Activated T-cell treated with anti-CD3 and anti-CD28 coated beads, Interleukin-2, amount 50 U/mL, for 24 hours (primary cell): Measurements from ENCODE around the gene TRAT1.

Source experiments
- DNase-seq: peaks from one replicate; pipeline ENCODE4 v3.0.0-alpha.2; 2020
- H3K27ac Mint-ChIP-seq: 2 replicates; pipeline ENCODE4 v1.8.0; 2020; ENCODE audit warnings: mild to moderate bottlenecking, mixed read lengths
- H3K27me3 Mint-ChIP-seq: 2 replicates; pipeline ENCODE4 v1.8.0; 2020; ENCODE audit warnings: mixed read lengths
- H3K36me3 Mint-ChIP-seq: 2 replicates; pipeline ENCODE4 v1.8.0; 2020; ENCODE audit warnings: low read depth, mixed read lengths
- H3K4me1 Mint-ChIP-seq: 2 replicates; pipeline ENCODE4 v1.8.0; 2020; ENCODE audit warnings: low read depth, mixed read lengths
- H3K4me3 Mint-ChIP-seq: 2 replicates; pipeline ENCODE4 v1.8.0; 2020; ENCODE audit warnings: mild to moderate bottlenecking, moderate library complexity, mixed read lengths
- H3K9me3 Mint-ChIP-seq: 2 replicates; pipeline ENCODE4 v1.8.0; 2020; ENCODE audit warnings: mixed read lengths

The TRAT1 gene

DNA sequence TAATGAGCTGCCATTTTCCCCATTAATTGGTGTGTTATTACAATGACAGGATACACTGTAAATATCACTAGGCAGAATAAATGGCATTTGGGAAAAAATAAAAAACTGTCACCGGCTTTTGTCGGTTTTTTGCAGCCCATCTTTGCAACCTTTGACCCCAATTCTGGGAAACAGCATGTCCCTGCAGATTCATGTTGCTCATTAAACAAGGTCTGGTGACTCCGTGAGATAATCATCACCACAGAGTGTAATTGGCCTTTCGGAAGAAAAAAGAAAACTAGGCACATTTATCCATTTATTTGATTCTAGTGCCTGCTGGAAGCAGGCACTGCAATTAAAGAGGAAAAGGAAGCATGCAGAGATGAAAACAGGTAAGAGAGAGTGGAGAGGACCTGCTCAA is 64.5 kb downstream of the TRAT1 start:
- H3K36me3 Mint-ChIP-seq = no peaks in the 10 kb centered on the region
- no peak for DNase-seq
- H3K4me3 Mint-ChIP-seq = no peak overlapping the region
- H3K4me1 Mint-ChIP-seq = peaks cover 12% of the 10 kb centered on the region
- H3K27ac Mint-ChIP-seq = no peak overlapping the region
- H3K27me3 Mint-ChIP-seq = no peaks in the 10 kb centered on the region
- no peaks in the 10 kb centered on the region for H3K9me3 Mint-ChIP-seq

DNA sequence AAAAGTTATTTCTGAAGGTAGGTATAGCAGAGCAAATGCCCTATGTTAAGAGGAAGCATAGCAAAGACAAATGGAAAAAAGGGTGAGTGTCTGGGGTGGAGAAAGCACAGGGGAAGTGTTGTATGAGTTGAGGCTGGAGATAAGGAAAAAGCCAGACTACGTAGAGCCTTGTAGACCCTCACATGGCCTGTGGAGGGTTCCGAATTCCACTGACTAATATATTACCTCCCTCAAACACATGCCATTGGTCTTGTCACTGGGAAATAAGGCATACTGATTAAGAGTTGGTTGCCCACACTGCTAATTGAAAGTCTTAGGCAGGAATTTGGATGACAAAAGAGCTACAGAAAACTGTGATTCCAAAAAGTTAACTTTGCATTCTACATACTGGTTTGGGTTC is 65.2 kb downstream of the TRAT1 start:
- Mint-ChIP-seq H3K4me1 (peaks cover 9% of the 10 kb centered on the region), H3K36me3 (no peaks in the 10 kb centered on the region), H3K27ac (no peak overlapping the region), H3K4me3 (no peak overlapping the region), H3K27me3 (no peaks in the 10 kb centered on the region), H3K9me3 (no peaks in the 10 kb centered on the region)
- DNase-seq = no peak

DNA sequence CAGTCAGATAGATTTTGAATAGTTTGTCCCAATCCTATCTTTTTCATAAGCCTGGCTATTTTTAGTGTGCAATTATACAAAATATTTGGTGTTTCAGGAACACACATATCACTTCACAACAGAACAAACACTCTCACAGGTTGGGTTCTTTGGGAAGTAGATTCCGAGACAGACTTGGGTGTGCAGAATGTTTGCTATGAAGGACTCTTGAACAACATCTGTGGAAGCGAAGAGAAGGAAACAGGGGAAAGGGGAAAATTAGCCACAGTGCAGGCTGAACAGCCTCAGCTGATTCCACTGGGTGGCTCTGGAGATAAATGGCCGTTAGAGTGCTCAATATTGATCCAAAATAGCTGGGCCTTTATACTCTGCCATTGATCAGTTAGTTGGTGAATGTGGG is 69.2 kb downstream of the TRAT1 start:
- no peak overlapping the region for H3K27ac Mint-ChIP-seq
- DNase-seq = no peak

GRCh38 chr3:108894981-108895380 is 72.4 kb downstream of the TRAT1 start:
- Mint-ChIP-seq H3K27ac (no peak overlapping the region), H3K27me3 (no peaks in the 10 kb centered on the region), H3K4me1 (peaks cover 11% of the 10 kb centered on the region), H3K4me3 (no peak overlapping the region), H3K36me3 (no peaks in the 10 kb centered on the region), H3K9me3 (no peaks in the 10 kb centered on the region)
- no peak for DNase-seq

More for the DNA sequence above, 69.2 kb downstream of the TRAT1 start:
- Mint-ChIP-seq H3K36me3 (no peaks in the 10 kb centered on the region), H3K4me1 (no peaks in the 10 kb centered on the region), H3K4me3 (no peak overlapping the region), H3K9me3 (no peaks in the 10 kb centered on the region), H3K27me3 (no peaks in the 10 kb centered on the region)

GRCh38 chr3:108897883-108898282 is 75.3 kb downstream of the TRAT1 start:
- Mint-ChIP-seq H3K36me3 (no peaks in the 10 kb centered on the region), H3K4me1 (peaks cover 23% of the 10 kb centered on the region), H3K9me3 (no peaks in the 10 kb centered on the region), H3K4me3 (no peak overlapping the region), H3K27ac (no peak overlapping the region), H3K27me3 (no peaks in the 10 kb centered on the region)
- DNase-seq = no peak

DNA sequence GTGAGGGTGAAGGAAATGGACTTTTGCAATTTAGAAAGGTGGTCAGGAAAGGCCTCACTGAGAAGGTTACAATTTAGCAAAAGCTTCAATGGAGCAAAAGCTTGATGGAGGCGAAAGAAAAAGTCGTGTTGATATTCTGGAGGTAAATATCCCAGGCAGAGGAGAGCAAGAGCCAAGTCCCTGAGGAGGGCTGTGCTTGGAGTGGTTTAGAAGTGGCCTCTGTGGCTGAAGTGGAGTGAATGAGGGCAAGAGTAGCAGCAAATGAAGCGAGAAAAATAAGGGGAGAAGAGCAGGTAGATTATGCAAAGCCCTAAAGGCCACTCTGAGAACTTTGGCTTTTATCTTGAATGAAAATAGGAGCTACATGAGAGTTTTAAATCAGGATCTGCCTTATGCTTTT is 76.9 kb downstream of the TRAT1 start:
- no peaks in the 10 kb centered on the region for H3K27me3 Mint-ChIP-seq
- H3K4me1 Mint-ChIP-seq = peaks cover 23% of the 10 kb centered on the region
- DNase-seq = no peak
- no peaks in the 10 kb centered on the region for H3K9me3 Mint-ChIP-seq
- H3K27ac Mint-ChIP-seq = no peak overlapping the region
- H3K4me3 Mint-ChIP-seq = no peak overlapping the region
- H3K36me3 Mint-ChIP-seq = no peaks in the 10 kb centered on the region
